Left ventricle myocardium inferior (tissue), 1 donor: ENCODE results near the gene MBNL3. TPM values are rescaled to one million over a fixed set of nuclear protein-coding genes. Genes with fewer than 3 reads are reported as not detected.

Source experiments
- DNase-seq: peaks from one replicate; pipeline ENCODE4 v3.0.0-alpha.2; 2020
- H3K27ac ChIP-seq: fragments of 200-600 bp; replicated peaks from 2 replicates; pipeline ENCODE4 v1.8.0; 2021
- H3K27me3 ChIP-seq: fragments of 200-600 bp; 2 replicates; pipeline ENCODE4 v1.8.0; 2021; ENCODE audit warnings: low read depth
- H3K36me3 ChIP-seq: fragments of 200-600 bp; 2 replicates; pipeline ENCODE4 v1.8.0; 2021
- H3K4me1 ChIP-seq: fragments of 200-600 bp; 2 replicates; pipeline ENCODE4 v1.8.0; 2021
- H3K4me3 ChIP-seq: fragments of 200-600 bp; 2 replicates; pipeline ENCODE4 v1.8.0; 2021; ENCODE audit warnings: mild to moderate bottlenecking, moderate library complexity
- H3K9me3 ChIP-seq: fragments of 200-600 bp; replicated peaks from 2 replicates; pipeline ENCODE4 v1.8.0; 2021
- intact Hi-C: fragments of 100-400 bp; cut with micrococcal nuclease; formaldehyde crosslinking; loops from one replicate; pipeline ENCODE4 v1.11.0; 2022
- total RNA-seq: library from RNA; stranded (reverse); fragmentation: NEBNext Ultra II Directional; extraction: Animal tissue kit (Norgen Biotek cat#: 25700); gene quantifications from one replicate; pipeline ENCODE4 v1.2.1, GENCODE V29; 2021
- TF ChIP-seq, protein P1 (sequence below): fragments of 200-600 bp; IDR thresholded peaks from 2 replicates; pipeline ENCODE4 v1.8.0; 2021; ENCODE audit warnings: antibody characterized with exemption, mild to moderate bottlenecking, borderline replicate concordance
- donor health status: DM: no; HTN: yes; CAD: no; lungs with severe emphysema.

The MBNL3 gene
- total RNA-seq, 1 donor from 2014 or later = 38.5 TPM

GRCh38 chrX:132382068-132382467, 106.8 kb downstream of the MBNL3 start:
- intact Hi-C loops = no loop called here
- DNase-seq = no peak
- H3K4me1 ChIP-seq = no peaks in the 10 kb centered on the region
- H3K9me3 ChIP-seq = no peaks in the 10 kb centered on the region
- H3K4me3 ChIP-seq = no peak overlapping the region
- H3K36me3 ChIP-seq = no peaks in the 10 kb centered on the region
- TF ChIP-seq, protein P1, sequence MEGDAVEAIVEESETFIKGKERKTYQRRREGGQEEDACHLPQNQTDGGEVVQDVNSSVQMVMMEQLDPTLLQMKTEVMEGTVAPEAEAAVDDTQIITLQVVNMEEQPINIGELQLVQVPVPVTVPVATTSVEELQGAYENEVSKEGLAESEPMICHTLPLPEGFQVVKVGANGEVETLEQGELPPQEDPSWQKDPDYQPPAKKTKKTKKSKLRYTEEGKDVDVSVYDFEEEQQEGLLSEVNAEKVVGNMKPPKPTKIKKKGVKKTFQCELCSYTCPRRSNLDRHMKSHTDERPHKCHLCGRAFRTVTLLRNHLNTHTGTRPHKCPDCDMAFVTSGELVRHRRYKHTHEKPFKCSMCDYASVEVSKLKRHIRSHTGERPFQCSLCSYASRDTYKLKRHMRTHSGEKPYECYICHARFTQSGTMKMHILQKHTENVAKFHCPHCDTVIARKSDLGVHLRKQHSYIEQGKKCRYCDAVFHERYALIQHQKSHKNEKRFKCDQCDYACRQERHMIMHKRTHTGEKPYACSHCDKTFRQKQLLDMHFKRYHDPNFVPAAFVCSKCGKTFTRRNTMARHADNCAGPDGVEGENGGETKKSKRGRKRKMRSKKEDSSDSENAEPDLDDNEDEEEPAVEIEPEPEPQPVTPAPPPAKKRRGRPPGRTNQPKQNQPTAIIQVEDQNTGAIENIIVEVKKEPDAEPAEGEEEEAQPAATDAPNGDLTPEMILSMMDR = no peak
- H3K27ac ChIP-seq = no peak overlapping the region
- no peaks in the 10 kb centered on the region for H3K27me3 ChIP-seq

GRCh38 chrX:132378281-132378680, 110.6 kb downstream of the MBNL3 start:
- no peaks in the 10 kb centered on the region for H3K4me1 ChIP-seq
- H3K4me3 ChIP-seq = no peak overlapping the region
- no peaks in the 10 kb centered on the region for H3K9me3 ChIP-seq
- H3K27ac ChIP-seq = no peak overlapping the region
- TF ChIP-seq, protein P1 = no peak
- no peaks in the 10 kb centered on the region for H3K27me3 ChIP-seq
- intact Hi-C loops = no loop called here
- no peak for DNase-seq
- no peaks in the 10 kb centered on the region for H3K36me3 ChIP-seq

GRCh38 chrX:132375941-132376340, 112.9 kb downstream of the MBNL3 start:
- Histone ChIP-seq H3K27me3 (no peaks in the 10 kb centered on the region), H3K36me3 (no peaks in the 10 kb centered on the region), H3K4me3 (no peak overlapping the region), H3K9me3 (no peaks in the 10 kb centered on the region), H3K4me1 (no peaks in the 10 kb centered on the region), H3K27ac (no peak overlapping the region)
- no peak for DNase-seq
- intact Hi-C loops = no loop called here
- TF ChIP-seq, protein P1 = no peak

DNA sequence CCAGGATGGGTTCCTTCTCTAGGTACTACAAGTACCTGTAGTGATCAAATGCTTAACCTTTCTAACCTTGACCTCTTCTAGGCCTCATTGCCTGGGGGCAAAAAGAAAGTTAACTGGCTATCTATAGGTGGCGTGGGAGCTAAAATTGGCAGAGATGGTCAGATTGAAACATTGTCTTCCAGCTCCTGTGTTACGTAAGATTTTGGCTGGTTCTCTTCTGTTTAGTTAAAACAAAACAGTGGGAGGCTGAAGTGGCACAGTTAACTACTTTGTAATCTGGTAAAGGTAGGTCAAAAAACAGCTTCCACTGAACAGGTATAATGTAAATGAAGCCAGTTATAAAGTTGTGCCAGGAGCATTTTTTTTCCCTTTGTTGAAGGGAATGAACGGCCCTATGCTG, 115.2 kb downstream of the MBNL3 start:
- Histone ChIP-seq H3K4me3 (no peak overlapping the region), H3K27me3 (no peaks in the 10 kb centered on the region), H3K4me1 (no peaks in the 10 kb centered on the region), H3K27ac (no peak overlapping the region), H3K36me3 (no peaks in the 10 kb centered on the region), H3K9me3 (no peaks in the 10 kb centered on the region)
- intact Hi-C loops = no loop called here
- TF ChIP-seq, protein P1 = no peak
- DNase-seq = no peak

DNA sequence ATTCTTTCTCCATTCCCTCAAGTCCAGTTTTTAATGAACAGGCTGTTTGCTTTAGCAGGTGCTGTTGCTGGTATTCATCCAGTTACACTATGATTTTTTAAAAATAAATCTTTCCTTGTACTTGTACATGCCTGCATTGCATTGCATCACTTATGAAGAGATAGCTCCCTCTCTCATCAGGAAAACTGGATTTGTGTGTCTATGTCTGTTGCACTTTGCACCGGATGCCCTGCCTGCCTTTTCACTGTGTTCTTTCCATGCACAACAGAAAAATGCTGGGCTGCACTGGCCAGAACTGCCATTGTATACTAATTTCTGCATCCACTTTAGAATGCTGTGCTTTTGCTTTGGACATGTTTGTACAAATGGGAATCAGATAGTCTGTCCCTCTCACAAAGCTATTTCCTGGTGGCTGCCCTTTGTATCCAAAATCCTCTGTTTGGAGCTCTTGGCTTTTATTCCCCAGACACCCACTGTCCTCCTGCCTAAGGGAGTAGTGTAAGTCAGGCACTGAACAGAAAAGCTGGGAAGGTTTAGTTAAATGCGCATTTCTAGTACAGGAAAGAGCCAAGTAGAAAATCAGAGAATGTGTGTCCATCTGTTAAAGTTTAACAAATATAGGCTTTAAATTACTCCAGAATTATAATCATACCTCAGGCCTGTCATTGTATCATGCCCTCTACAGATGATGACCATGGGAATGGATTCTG, 119.1 kb downstream of the MBNL3 start:
- intact Hi-C loops = no loop called here
- no peaks in the 10 kb centered on the region for H3K4me1 ChIP-seq
- no peak overlapping the region for H3K4me3 ChIP-seq
- TF ChIP-seq, protein P1 = no peak
- no peaks in the 10 kb centered on the region for H3K9me3 ChIP-seq
- no peak for DNase-seq
- H3K36me3 ChIP-seq = no peaks in the 10 kb centered on the region
- no peak overlapping the region for H3K27ac ChIP-seq
- H3K27me3 ChIP-seq = no peaks in the 10 kb centered on the region
